ENCODE data around the gene SNX13.

GRCh38 chr7:17743316-17743715, 197.0 kb downstream of the SNX13 start:
- TF ChIP-seq CTCF (IDR thresholded peaks at IDR 0.05) (no peak), POLR2A (IDR thresholded peaks at IDR 0.05) (no peak)

Data from lower leg skin (tissue), 3 donors.